ENCODE data around the gene LRRC37A.
A peak's percentile ranks its signal among the peaks of the same experiment; 100 is the strongest.
"Not testable (repeated sequence)": the region's sequence is repeated elsewhere in the genome, so short reads cannot be mapped to it uniquely, and the experiment has no call there.

The LRRC37A gene

GRCh38 chr17:46290906-46291546, 3.9 kb upstream of the LRRC37A start:
- peak; percentile 53 to 63 for DNase-seq

DNA sequence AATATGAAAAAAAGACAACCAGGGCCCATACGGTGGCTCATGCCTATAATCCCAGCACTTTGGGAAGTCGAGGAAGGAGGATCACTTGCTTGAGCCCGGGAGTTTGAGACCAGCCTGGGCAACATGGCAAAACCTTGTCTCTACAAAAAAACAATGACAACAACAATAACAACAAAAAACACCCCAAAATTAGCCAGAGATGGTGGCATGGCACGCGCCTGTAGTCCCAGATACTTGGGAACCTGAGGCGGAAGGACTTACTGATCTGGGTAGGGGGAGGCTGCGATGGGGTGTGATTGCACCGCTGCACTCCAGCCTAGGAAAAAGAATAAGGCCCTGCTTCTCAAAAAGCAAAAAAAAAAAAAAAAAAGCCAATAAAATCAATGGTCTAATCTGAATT, 3.3 kb upstream of the LRRC37A start:
- not testable (repeated sequence) for DNase-seq

DNA sequence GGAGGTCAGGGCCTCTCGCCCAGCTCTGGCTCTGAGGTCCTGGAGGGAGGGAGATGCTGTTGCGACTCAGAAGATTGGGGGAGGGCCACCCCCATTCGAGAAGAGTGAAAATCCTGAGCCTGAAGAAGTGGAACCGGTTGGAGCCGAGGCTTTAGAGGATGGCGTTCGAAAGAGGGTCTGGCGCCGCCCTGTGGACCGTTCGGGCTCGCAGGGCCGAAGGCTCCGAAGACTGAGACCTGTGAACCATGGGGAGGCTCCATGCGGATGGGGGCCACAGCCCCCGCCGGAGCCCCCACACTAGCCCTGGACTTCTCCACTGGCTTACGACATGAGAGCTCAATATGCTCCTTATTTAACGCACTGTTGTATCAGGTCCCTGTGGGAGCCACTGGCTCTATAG, 46.3 kb downstream of the LRRC37A start:
- DNase-seq: not testable (repeated sequence)

DNA sequence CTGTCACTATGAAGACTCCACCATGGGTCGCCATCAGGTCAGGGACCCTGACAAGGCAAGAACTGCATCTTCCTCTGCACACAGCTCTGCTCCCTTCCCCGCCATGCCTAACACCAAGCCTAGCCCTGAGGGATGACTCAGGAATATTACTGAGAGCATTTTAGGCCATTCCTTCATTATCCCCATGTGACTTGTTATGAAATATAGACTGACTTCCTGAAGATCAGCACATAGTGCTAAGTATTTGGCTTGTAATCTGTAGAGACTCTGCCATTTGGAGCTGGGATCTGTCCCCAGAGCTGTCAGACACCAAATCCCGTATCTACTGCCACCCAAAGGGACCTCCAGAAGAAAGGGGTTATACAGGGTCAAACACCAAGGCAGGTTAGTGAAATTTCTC, 47.2 kb downstream of the LRRC37A start:
- DNase-seq: not testable (repeated sequence)

- DNase-seq: not testable (repeated sequence)
Observed at GRCh38 chr17:46348345-46348744, 53.4 kb downstream of the LRRC37A start.

DNA sequence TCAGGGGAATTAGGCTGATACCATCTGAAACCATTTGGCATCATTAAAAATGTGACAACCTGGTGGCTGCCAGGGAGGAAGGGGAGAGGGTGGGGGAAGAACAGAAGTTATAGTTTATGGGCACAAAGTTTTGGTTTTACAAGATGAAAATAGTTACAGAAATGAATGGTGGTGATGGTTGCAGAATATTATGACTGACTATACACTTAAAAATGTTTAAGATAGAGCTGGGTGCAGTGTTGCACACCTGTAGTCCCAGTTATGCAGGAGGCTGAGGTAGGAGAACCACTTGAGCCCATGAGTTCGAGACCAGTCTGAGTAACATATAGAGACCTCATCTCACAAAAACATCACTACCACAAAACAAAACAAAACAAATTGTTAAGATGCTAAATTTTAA, 54.1 kb downstream of the LRRC37A start:
- DNase-seq: not testable (repeated sequence)

DNA sequence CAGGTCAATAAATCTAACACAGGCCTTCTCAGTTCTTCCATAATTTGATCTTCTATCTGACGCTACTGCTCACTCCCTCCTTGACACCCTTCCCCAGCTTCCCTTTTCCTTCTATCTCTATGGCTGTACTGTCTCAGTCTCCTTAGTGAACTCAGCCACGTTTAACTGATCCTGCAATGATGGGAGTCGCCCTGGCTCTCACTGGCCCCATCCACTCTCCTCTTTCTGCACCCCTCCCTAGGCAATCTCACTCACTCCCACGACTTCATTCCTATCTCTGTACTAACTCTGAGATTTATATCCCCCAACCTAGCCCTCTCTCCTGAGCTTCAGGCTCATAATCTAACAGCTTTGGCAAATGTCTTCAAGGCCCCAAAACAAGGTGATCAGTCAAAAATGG, 58.9 kb downstream of the LRRC37A start:
- DNase-seq: not testable (repeated sequence)

- DNase-seq: not testable (repeated sequence)
Observed at GRCh38 chr17:46361145-46361735, 66.3 kb downstream of the LRRC37A start.

DNA sequence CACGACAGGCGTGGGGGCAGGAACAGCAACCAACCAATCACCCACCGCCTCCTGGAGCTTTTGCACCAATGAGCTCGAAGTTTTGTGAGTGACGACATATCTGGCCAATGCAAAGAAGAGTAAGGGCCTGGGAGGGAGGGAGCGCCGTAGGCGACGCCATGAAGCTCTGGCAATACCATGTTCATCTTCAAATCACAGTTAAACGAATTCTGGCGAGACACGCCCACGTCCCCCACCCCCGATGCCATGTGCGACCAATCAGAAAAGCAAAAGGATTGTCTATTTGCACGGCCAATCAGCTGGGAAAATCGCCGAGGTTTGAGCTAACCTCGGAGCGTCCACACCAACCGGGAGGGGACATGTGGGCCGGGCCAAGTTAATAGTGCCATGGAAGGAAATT, 66.8 kb downstream of the LRRC37A start, which contains the start of gene ARL17B:
TSS of gene ARL17B (minus strand) at position 12 of the 400 bp plus-strand sequence. CDS start 3,369 bp downstream, outside the sequence.
- not testable (repeated sequence) for DNase-seq

- DNase-seq: not testable (repeated sequence)
Observed at GRCh38 chr17:46367520-46367919, 72.6 kb downstream of the LRRC37A start.

GRCh38 chr17:46372236-46373229, 77.6 kb downstream of the LRRC37A start:
- not testable (repeated sequence) for DNase-seq

DNA sequence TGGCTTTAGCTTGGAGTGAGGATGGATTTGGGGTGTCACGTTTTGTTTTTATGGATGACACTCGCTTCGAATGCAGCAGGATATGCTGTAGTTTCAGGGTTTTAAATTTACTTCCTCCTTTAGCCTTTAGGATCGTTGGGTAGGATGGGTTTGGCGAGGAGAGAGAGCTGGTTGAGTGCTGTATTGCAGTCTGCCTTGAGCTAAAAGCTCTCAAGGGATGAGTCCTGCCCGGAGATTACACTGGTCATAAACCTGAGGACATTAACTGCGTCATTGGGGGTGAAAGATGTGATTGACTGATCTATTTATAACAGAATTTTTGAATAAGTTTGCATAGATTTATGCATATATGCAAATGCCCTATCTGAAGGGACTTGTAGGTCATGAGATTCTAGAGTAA, 78.5 kb downstream of the LRRC37A start:
- not testable (repeated sequence) for DNase-seq

DNA sequence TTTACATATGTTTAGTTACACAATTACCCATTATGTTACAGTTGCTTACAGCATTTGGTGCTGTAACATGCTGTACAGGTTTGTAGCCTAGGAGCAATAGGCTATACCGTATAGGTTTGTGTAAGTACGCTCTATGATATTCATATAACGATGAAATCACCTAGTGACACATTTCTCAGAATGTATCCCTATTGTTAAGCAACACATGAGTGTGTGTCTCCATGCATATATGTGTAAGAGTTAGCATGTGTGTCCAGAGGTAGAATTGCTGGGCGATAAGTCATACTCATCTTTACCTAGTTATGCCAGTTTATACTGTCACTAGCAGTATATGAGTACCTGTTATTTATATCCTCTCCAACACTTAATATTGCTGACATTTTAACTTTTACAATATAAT, 88.2 kb downstream of the LRRC37A start:
- not testable (repeated sequence) for DNase-seq

DNA sequence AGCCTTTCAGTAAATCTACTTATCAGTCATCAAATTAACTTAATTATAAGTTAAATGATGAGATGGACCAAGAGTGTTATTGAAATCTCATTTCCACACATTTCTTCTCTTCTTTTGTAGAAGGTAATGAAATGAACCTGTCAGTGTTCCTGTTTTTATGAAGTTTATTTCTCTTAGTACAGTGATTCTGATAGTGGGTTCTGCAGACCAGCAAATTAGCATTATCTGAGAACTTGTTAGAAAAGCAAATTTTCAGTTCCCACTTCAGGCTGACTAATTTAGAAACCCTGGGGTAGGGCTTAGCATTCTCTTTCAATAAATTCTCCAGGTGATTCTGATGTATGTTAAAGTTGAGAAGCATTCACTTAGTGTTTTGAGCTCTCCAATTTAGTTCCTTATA, 90.6 kb downstream of the LRRC37A start:
- not testable (repeated sequence) for DNase-seq

Data from AML-193 (cell line).